HEK293T (cell line): ENCODE measurements around the gene SLC17A6.

Source experiments
- ARNT ChIP-seq: fragments of 450-650 bp; IDR thresholded peaks from 2 replicates; pipeline ENCODE4 v1.6.1; 2017; ENCODE audit warnings: mild to moderate bottlenecking
- BHLHE40 ChIP-seq: fragments of 450-650 bp; IDR thresholded peaks from 2 replicates; pipeline ENCODE4 v1.6.1; 2016; ENCODE audit warnings: mild to moderate bottlenecking, moderate library complexity, borderline replicate concordance
- CTBP1 ChIP-seq: fragments of 450-650 bp; IDR thresholded peaks from 2 replicates; pipeline ENCODE4 v1.6.1; 2016; ENCODE audit warnings: borderline replicate concordance
- ELF4 ChIP-seq: fragments of 450-650 bp; IDR thresholded peaks from 2 replicates; pipeline ENCODE4 v1.6.1; 2017; ENCODE audit warnings: antibody characterized with exemption
- FOXA1 ChIP-seq: fragments of 450-650 bp; IDR thresholded peaks from 2 replicates; pipeline ENCODE4 v1.6.1; 2016; ENCODE audit warnings: mild to moderate bottlenecking
- FOXK2 ChIP-seq: fragments of 450-650 bp; IDR thresholded peaks from 2 replicates; pipeline ENCODE4 v1.6.1; 2016; ENCODE audit warnings: mild to moderate bottlenecking
- FOXM1 ChIP-seq: fragments of 450-650 bp; IDR thresholded peaks from 2 replicates; pipeline ENCODE4 v1.6.1; 2017; ENCODE audit warnings: mild to moderate bottlenecking, borderline replicate concordance
- HDGF ChIP-seq: fragments of 450-650 bp; IDR thresholded peaks from 2 replicates; pipeline ENCODE4 v1.6.1; 2017; ENCODE audit warnings: antibody characterized with exemption, borderline replicate concordance
- PKNOX1 ChIP-seq: fragments of 450-650 bp; IDR thresholded peaks from 2 replicates; pipeline ENCODE4 v1.6.1; 2016
- SP1 ChIP-seq: fragments of 450-650 bp; IDR thresholded peaks from 2 replicates; pipeline ENCODE4 v1.6.1; 2017
- SUZ12 ChIP-seq: fragments of 450-650 bp; IDR thresholded peaks from 2 replicates; pipeline ENCODE4 v1.6.1; 2016; ENCODE audit warnings: mild to moderate bottlenecking
- TARDBP ChIP-seq: fragments of 450-650 bp; IDR thresholded peaks from 2 replicates; pipeline ENCODE4 v1.6.1; 2016
- ZNF384 ChIP-seq: fragments of 450-650 bp; IDR thresholded peaks from 2 replicates; pipeline ENCODE4 v1.6.1; 2016

- TF ChIP-seq SP1 = no peak
- no peak for TF ChIP-seq FOXM1
- TF ChIP-seq FOXA1 = no peak
- TF ChIP-seq HDGF = no peak
- no peak for TF ChIP-seq TARDBP
- no peak for TF ChIP-seq ZNF384
- TF ChIP-seq FOXK2 = no peak
- no peak for TF ChIP-seq ELF4
- TF ChIP-seq SUZ12 = no peak
- no peak for TF ChIP-seq PKNOX1
- TF ChIP-seq BHLHE40 = no peak
- TF ChIP-seq CTBP1 = no peak
- TF ChIP-seq ARNT = no peak
Measured at GRCh38 chr11:22390283-22390655, 52.1 kb downstream of the SLC17A6 start.
